K562 (cell line): ENCODE results near the gene TEAD4. TPM values are rescaled to one million over a fixed set of nuclear protein-coding genes. Genes with fewer than 3 reads are reported as not detected.

ENCODE experiments used
- ATAC-seq: fragments of 200-7000 bp; cut with Tn5 transposase; 3 replicates; pipeline ENCODE4 v1.9.1; 2020; ENCODE audit warnings: moderate library complexity
- BruUV-seq: library from RNA; stranded (reverse); fragments of 400-500 nt; replicated peaks from 2 replicates; lab custom pipeline; 2021; lab: Mats Ljungman, UMichigan
- CTCF ChIA-PET: fragments of 300-600 bp; formaldehyde crosslinking; extraction: SDS; loops from one replicate; lab custom pipeline; 2021; ENCODE audit warnings: low intra/inter-chr PET ratio; lab: Yijun Ruan, JAX
- POLR2A ChIA-PET: fragments of 300-600, 350-650 bp; sonication (Branson Sonifier 250); formaldehyde crosslinking; extraction: SDS; loops from one replicate; lab custom pipeline; 2021; ENCODE audit warnings: antibody characterized with exemption, inconsistent platforms; lab: Yijun Ruan, JAX
- DNase-seq, 4 experiments: peaks; one replicate each; pipeline versions ENCODE4 v3.0.0 to v3.0.0-alpha.2; 2011 to 2018; ENCODE audit warnings: low spot score in 3 of 4, mixed read lengths in 3 of 4; ENCODE audit errors: extremely low read depth in 1 of 4
- FAIRE-seq: peaks from 2 replicates; lab custom pipeline; 2011; peaks lifted over from hg19 to GRCh38; lab: Jason Lieb, UNC
- H2AFZ ChIP-seq: 2 replicates; pipeline ENCODE4 v1.6.0; 2011; ENCODE audit warnings: low read depth, low read length, control low read depth, inconsistent platforms
- H3K27ac ChIP-seq: fragments of 200-600 bp; 3 replicates; pipeline ENCODE4 v1.8.0; 2011; ENCODE audit warnings: low read depth, mild to moderate bottlenecking, control low read depth, inconsistent platforms, low read length, moderate library complexity, mixed read lengths; ENCODE audit errors: extremely low read depth
- H3K27me3 ChIP-seq, 2 experiments: fragments of 300-600 bp in 1 of 2; 2 replicates in 1 of 2; 3 replicates in 1 of 2; pipeline versions ENCODE4 v1.6.0 to v1.8.0; 2011; ENCODE audit warnings: inconsistent platforms in 2 of 2, low read length in 2 of 2, mild to moderate bottlenecking in 1 of 2, mixed read lengths in 1 of 2, moderate library complexity in 1 of 2; ENCODE audit not compliant: control insufficient read depth in 2 of 2, insufficient read depth in 2 of 2
- H3K36me3 ChIP-seq: fragments of 300-600 bp; 3 replicates; pipeline ENCODE4 v1.8.0; 2011; ENCODE audit warnings: mild to moderate bottlenecking, low read length, inconsistent platforms; ENCODE audit not compliant: control insufficient read depth, insufficient read depth
- H3K4me1 ChIP-seq, 2 experiments: fragments of 200-600 bp in 1 of 2; replicated peaks in 1 of 2; 2 replicates in 1 of 2; 3 replicates in 1 of 2; pipeline versions ENCODE4 v1.5.1 to v1.8.0; 2011; ENCODE audit warnings: inconsistent platforms in 2 of 2, low read length in 2 of 2, mild to moderate bottlenecking in 1 of 2, mixed read lengths in 1 of 2, moderate library complexity in 1 of 2; ENCODE audit not compliant: control insufficient read depth in 2 of 2, insufficient read depth in 2 of 2
- H3K4me2 ChIP-seq: 2 replicates; pipeline ENCODE4 v1.6.1; 2011; ENCODE audit warnings: low read length, control low read depth, inconsistent platforms, mixed read lengths; ENCODE audit not compliant: insufficient read depth
- H3K4me3 ChIP-seq: fragments of 200-600 bp; sonication (generic), shearing (Covaris generic); 2 replicates; pipeline ENCODE4 v1.5.1; 2016; ENCODE audit warnings: control low read depth, inconsistent platforms
- H3K79me2 ChIP-seq: fragments of 200-600 bp; 3 replicates; pipeline ENCODE4 v1.8.0; 2011; ENCODE audit warnings: low read length, inconsistent platforms; ENCODE audit not compliant: control insufficient read depth, insufficient read depth
- H3K9ac ChIP-seq, 2 experiments: 2 replicates each; pipeline versions ENCODE4 v1.6.0 to v1.6.1; 2011; ENCODE audit warnings: low read depth in 2 of 2, low read length in 2 of 2, control low read depth in 1 of 2, inconsistent platforms in 1 of 2, mild to moderate bottlenecking in 1 of 2, mixed read lengths in 1 of 2; ENCODE audit not compliant: insufficient read depth in 1 of 2
- H3K9me1 ChIP-seq: one replicate; pipeline ENCODE4 v1.6.0; 2011; ENCODE audit warnings: inconsistent platforms, mild to moderate bottlenecking, low read length, moderate library complexity; ENCODE audit not compliant: control insufficient read depth, insufficient read depth
- H3K9me3 ChIP-seq: replicated peaks from 2 replicates; pipeline ENCODE4 v1.5.1; 2011; ENCODE audit warnings: low read depth, low read length, inconsistent platforms; ENCODE audit not compliant: control insufficient read depth, insufficient read depth
- H4K20me1 ChIP-seq: replicated peaks from 2 replicates; pipeline ENCODE4 v1.6.1; 2011; ENCODE audit warnings: low read length, inconsistent platforms, mixed read lengths; ENCODE audit not compliant: control insufficient read depth, insufficient read depth
- ELF1 ChIP-seq: fragments of 200-800 bp; sonication (Bioruptor generic); IDR thresholded peaks from 2 replicates; pipeline ENCODE4 v1.6.1; 2016; ENCODE audit warnings: missing genetic modification characterization, missing compliant biosample characterization
- FIP1L1 ChIP-seq: fragments of 200-400 bp; formaldehyde crosslinking; IDR thresholded peaks from 2 replicates; pipeline ENCODE4 v1.6.1; 2018; ENCODE audit warnings: mild to moderate bottlenecking, low read depth, low read length; ENCODE audit not compliant: poor library complexity, severe bottlenecking
- GTF2B ChIP-seq: IDR thresholded peaks from 2 replicates; pipeline ENCODE4 v1.6.1; 2011; ENCODE audit not compliant: insufficient read length; ENCODE audit errors: extremely low read depth
- GTF2F1 ChIP-seq: IDR thresholded peaks from 2 replicates; pipeline ENCODE4 v1.6.1; 2011; ENCODE audit warnings: low read depth, low read length, improper control_type of control experiment
- HDAC1 ChIP-seq, 2 experiments: fragments of 450-650 bp; IDR thresholded peaks; 2 replicates each; pipeline ENCODE4 v1.6.1; 2016 to 2017; ENCODE audit warnings: inconsistent platforms in 1 of 2, mild to moderate bottlenecking in 1 of 2, moderate library complexity in 1 of 2
- KDM5B ChIP-seq: fragments of 200-600 bp; sonication (generic); IDR thresholded peaks from 2 replicates; pipeline ENCODE4 v1.6.1; 2012; ENCODE audit warnings: low read depth, mild to moderate bottlenecking, moderate library complexity, low read length, control low read depth, inconsistent platforms; ENCODE audit not compliant: insufficient replicate concordance
- L3MBTL2 ChIP-seq: fragments of 450-650 bp; IDR thresholded peaks from 2 replicates; pipeline ENCODE4 v1.6.1; 2016; ENCODE audit warnings: mild to moderate bottlenecking, moderate library complexity
- LCOR ChIP-seq: sonication (generic); formaldehyde crosslinking; IDR thresholded peaks from 2 replicates; pipeline ENCODE4 v1.8.0; 2022; ENCODE audit warnings: mild to moderate bottlenecking, missing genetic modification reagents
- PHF20 ChIP-seq: fragments of 450-650 bp; IDR thresholded peaks from 2 replicates; pipeline ENCODE4 v1.6.1; 2018; ENCODE audit not compliant: partially characterized antibody
- RAD21 ChIP-seq, 2 experiments: fragments of 250-450 bp in 1 of 2; fragments of 450-650 bp in 1 of 2; sonication (Bioruptor Pico) in 1 of 2; formaldehyde crosslinking in 1 of 2; IDR thresholded peaks in 1 of 2; conservative IDR thresholded peaks in 1 of 2; 2 replicates each; pipeline versions ENCODE4 v1.4.0 to v1.8.0; 2020 to 2022; ENCODE audit warnings: mild to moderate bottlenecking in 2 of 2, moderate library complexity in 1 of 2
- SRSF9 ChIP-seq: fragments of 200-400 bp; formaldehyde crosslinking; IDR thresholded peaks from 2 replicates; pipeline ENCODE4 v1.6.1; 2017; ENCODE audit warnings: low read depth, low read length, borderline replicate concordance
- ZC3H11A ChIP-seq: IDR thresholded peaks from 2 replicates; pipeline ENCODE4 v1.6.1; 2012; ENCODE audit warnings: low read depth, low read length, improper control_type of control experiment
- ZKSCAN8 ChIP-seq: fragments of 200-800 bp; sonication (Bioruptor generic); IDR thresholded peaks from 2 replicates; pipeline ENCODE4 v1.6.1; 2016; ENCODE audit warnings: missing genetic modification characterization, missing compliant biosample characterization
- ZNF232 ChIP-seq: sonication (generic); formaldehyde crosslinking; IDR thresholded peaks from 2 replicates; pipeline ENCODE4 v1.8.0; 2022; ENCODE audit warnings: mild to moderate bottlenecking, missing genetic modification reagents
- ZNF398 ChIP-seq: fragments of 250-450 bp; sonication (Bioruptor Pico); IDR thresholded peaks from 2 replicates; pipeline ENCODE4 v1.8.0; 2021; ENCODE audit warnings: moderate library complexity, mild to moderate bottlenecking, inconsistent platforms
- ZNF655 ChIP-seq: fragments of 250-450 bp; sonication (Bioruptor Pico); IDR thresholded peaks from 2 replicates; pipeline ENCODE4 v1.5.0; 2021
- WGBS: fragments of 100-300 bp; shearing (Covaris generic); methylation state at CpG from one replicate; pipeline ENCODE4 v1.1.6; 2016; ENCODE audit warnings: low coverage, mixed read lengths; ENCODE audit not compliant: insufficient coverage; ENCODE audit errors: missing lambda C conversion rate; 5-methylcytosine and 5-hydroxymethylcytosine counted together
- in situ Hi-C: fragments of 300-500 bp; cut with MboI; formaldehyde crosslinking; loops from 4 replicates; pipeline ENCODE4 v1.15.0; 2018; ENCODE audit warnings: inconsistent platforms, mixed read lengths
- intact Hi-C: fragments of 100-400 bp; cut with micrococcal nuclease; formaldehyde crosslinking; loops from 2 replicates; pipeline ENCODE4 v1.14.2; 2022
- polyA plus RNA-seq, 8 experiments: library from polyadenylated mRNA; depleted of rRNA in 4 of 8; stranded (reverse) in 5 of 8; unstranded in 3 of 8; fragments of >200 nt; fragmentation: Nextera tagmentation in 2 of 8; fragmentation: Illumina TruSeq in 1 of 8; extraction: Ambion mirVana in 2 of 8; extraction: Trizol in 1 of 8; gene quantifications; 2 replicates each; pipeline versions ENCODE4 v1.2.1 to v1.2.3, GENCODE V29; 2011 to 2014; ENCODE audit warnings: inconsistent platforms in 1 of 8, missing spikeins in 1 of 8
- total RNA-seq, 7 experiments: library from RNA; depleted of rRNA in 6 of 7; stranded (reverse); fragments of >200 nt in 6 of 7; fragmentation: Illumina TruSeq in 2 of 7; extraction: Trizol in 2 of 7; gene quantifications; 2 replicates each; pipeline versions ENCODE4 v1.2.1 to v1.2.3, GENCODE V29; 2011 to 2021; ENCODE audit warnings: low replicate concordance in 1 of 7

Gene TEAD4
- total and polyA plus RNA-seq, 9 of the 15 experiments (the other 6 are each of a cell fraction or from before 2014, with no cell fraction given): 0.82 to 40.0 (median 17.0) TPM

- no peak for TF ChIP-seq ZC3H11A
- no peak for TF ChIP-seq LCOR (CRISPR knock-in tag)
- TF ChIP-seq SRSF9: no peak
- no peak for TF ChIP-seq KDM5B
- TF ChIP-seq ZNF232 (CRISPR knock-in tag): no peak
- TF ChIP-seq ZNF655 (CRISPR knock-in tag): no peak
- no peak for TF ChIP-seq PHF20
- no peak for TF ChIP-seq ELF1 (tag)
Observed at GRCh38 chr12:3075315-3075714, 116.1 kb downstream of the TEAD4 start (continued).

GRCh38 chr12:3076730-3077571 is 117.8 kb downstream of the TEAD4 start, which contains the start of gene TSPAN9:
TSPAN9 (plus strand) TSS chr12:3077379; CDS start chr12:3201194, 123,815 bp downstream.
- in situ Hi-C loops: no loop called here
- peak within 1 kb of the TSS; percentile 71 for H3K4me2 ChIP-seq
- CTCF ChIA-PET: no interaction called here
- H3K9me3 ChIP-seq: no peaks in the 10 kb centered on the region
- H3K9ac ChIP-seq: peak within 1 kb of the TSS in 1 of 2 experiments; percentile 86; a peak in 2 of 4 replicates
- no peak within 1 kb of the TSS for H3K27ac ChIP-seq
- H3K27me3 ChIP-seq: peaks cover 7% of the 10 kb centered on the region in 2 experiments
- H3K4me3 ChIP-seq: peak within 1 kb of the TSS; percentile 55
- peak within 1 kb of the TSS; percentile 86 for H2AFZ ChIP-seq
- no peaks in the 10 kb centered on the region; the same call in 1 of the 2 replicates for H4K20me1 ChIP-seq
- no peak for FAIRE-seq
- H3K4me1 ChIP-seq: peaks cover 4 to 15% of the 10 kb centered on the region in 2 experiments; a peak in 4 of 5 replicates
- intact Hi-C loops: loop anchor here (10.0 kb wide), 1 partner anchor 198 kb away; no protein-coding TSS in a partner anchor
- BruUV-seq: no TSS peak
- peak; percentile 89 for ATAC-seq
- no peaks in the 10 kb centered on the region for H3K36me3 ChIP-seq
- H3K79me2 ChIP-seq: no peaks in the 10 kb centered on the region
- WGBS: 6% methylated on average over 16 of the region's 95 CpGs
- POLR2A ChIA-PET: no interaction called here
- peak; percentile 51 to 90 (median 88) for DNase-seq
- H3K9me1 ChIP-seq: no peaks in the 10 kb centered on the region
- TF ChIP-seq GTF2F1 (no peak), RAD21 (CRISPR knock-in tag; conservative IDR thresholded peaks at IDR 0.05 in 1 of 2, IDR thresholded peaks at IDR 0.05 in 1 of 2) (no peak), ZNF398 (no peak), L3MBTL2 (peak; percentile 68), ZKSCAN8 (CRISPR knock-in tag) (no peak), GTF2B (no peak), FIP1L1 (peak; percentile 32), HDAC1 (IDR thresholded peaks at IDR 0.05) (0 out of 4 replicates have a peak, but pooled peaks of 1 of the 2 experiments have one; percentile 15)
